Measurements from ENCODE around the gene FAM151A.

DNA sequence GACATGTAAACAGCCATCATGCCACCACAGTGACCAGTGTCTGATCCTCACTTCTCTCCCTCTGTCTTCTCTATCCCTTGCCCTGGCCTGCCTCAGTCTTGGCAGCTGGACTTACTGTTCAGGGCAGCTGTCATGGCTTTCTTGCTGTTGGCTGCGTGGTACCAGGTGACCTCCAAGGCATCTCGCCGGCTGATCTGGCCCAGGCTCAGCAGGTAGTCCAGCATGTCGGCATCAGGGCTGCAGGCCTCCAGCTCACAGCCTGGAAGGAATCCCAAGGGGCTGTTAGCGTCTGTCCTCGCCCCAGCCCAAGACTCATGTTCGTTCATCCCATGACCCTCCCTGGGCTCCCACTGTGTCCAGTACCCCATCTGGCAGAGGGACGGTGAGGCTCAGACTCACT lies 3.6 kb downstream of the FAM151A start:
- TF ChIP-seq STAT1 (IDR thresholded peaks at IDR 0.05; ENCODE audit: unreplicated experiment) (no peak), CTCF (conservative IDR thresholded peaks at IDR 0.05; ENCODE audit: low read depth in 2 of 2) (no peak), EZH2 (IDR thresholded peaks at IDR 0.05; ENCODE audit: low read depth, unreplicated experiment) (no peak), REST (IDR thresholded peaks at IDR 0.05; ENCODE audit: unreplicated experiment) (no peak), EZH2phosphoT487 (IDR thresholded peaks at IDR 0.05; ENCODE audit: unreplicated experiment) (no peak), ZNF331 (CRISPR knock-in tag; IDR thresholded peaks at IDR 0.05; ENCODE audit: low read depth) (no peak), POLR2AphosphoS5 (IDR thresholded peaks at IDR 0.05; ENCODE audit: low read depth) (no peak), ZNF462 (CRISPR knock-in tag; IDR thresholded peaks at IDR 0.05) (no peak)

Measured in GM23338 (cell line).